ENCODE measurements around the gene LRRN2. TPM values are rescaled to one million over a fixed set of nuclear protein-coding genes. Genes with fewer than 3 reads are reported as not detected.

The LRRN2 gene
- total RNA-seq, 1 donor from 2014 or later, result 4.6 TPM

GRCh38 chr1:204672482-204673121 lies 12.9 kb downstream of the LRRN2 start:
- H3K27ac Mint-ChIP-seq (ENCODE audit: unreplicated experiment), result no peak overlapping the region
- no peaks in the 10 kb centered on the region for H3K36me3 Mint-ChIP-seq (ENCODE audit: low read depth)
- peaks cover 6% of the 10 kb centered on the region for H3K27me3 Mint-ChIP-seq (ENCODE audit: low read depth)
- no peak for TF ChIP-seq CTCF (IDR thresholded peaks at IDR 0.05)
- no peak overlapping the region for H3K4me3 Mint-ChIP-seq (ENCODE audit: unreplicated experiment)
- H3K4me1 Mint-ChIP-seq (ENCODE audit: low read depth), result no peaks in the 10 kb centered on the region
- H3K9me3 Mint-ChIP-seq (ENCODE audit: low read depth), result no peaks in the 10 kb centered on the region
- DNase-seq (ENCODE audit: low spot score), result no peak

GRCh38 chr1:204672069-204672468 lies 13.5 kb downstream of the LRRN2 start:
- no peaks in the 10 kb centered on the region for H3K9me3 Mint-ChIP-seq (ENCODE audit: low read depth)
- H3K27me3 Mint-ChIP-seq (ENCODE audit: low read depth), result peaks cover 3% of the 10 kb centered on the region
- H3K4me1 Mint-ChIP-seq (ENCODE audit: low read depth), result no peaks in the 10 kb centered on the region
- no peak for TF ChIP-seq CTCF (IDR thresholded peaks at IDR 0.05)
- H3K36me3 Mint-ChIP-seq (ENCODE audit: low read depth), result no peaks in the 10 kb centered on the region
- H3K4me3 Mint-ChIP-seq (ENCODE audit: unreplicated experiment), result no peak overlapping the region
- no peak overlapping the region for H3K27ac Mint-ChIP-seq (ENCODE audit: unreplicated experiment)
- DNase-seq (ENCODE audit: low spot score), result no peak

- H3K4me1 Mint-ChIP-seq (ENCODE audit: low read depth), result no peaks in the 10 kb centered on the region
- no peak overlapping the region for H3K27ac Mint-ChIP-seq (ENCODE audit: unreplicated experiment)
- peaks cover under 1% of the 10 kb centered on the region for H3K27me3 Mint-ChIP-seq (ENCODE audit: low read depth)
- no peak for TF ChIP-seq CTCF (IDR thresholded peaks at IDR 0.05)
- H3K4me3 Mint-ChIP-seq (ENCODE audit: unreplicated experiment), result no peak overlapping the region
- no peaks in the 10 kb centered on the region for H3K36me3 Mint-ChIP-seq (ENCODE audit: low read depth)
- H3K9me3 Mint-ChIP-seq (ENCODE audit: low read depth), result no peaks in the 10 kb centered on the region
- no peak for DNase-seq (ENCODE audit: low spot score)
Observed at GRCh38 chr1:204670152-204670927, 15.2 kb downstream of the LRRN2 start.

GRCh38 chr1:204669579-204669978 lies 16.0 kb downstream of the LRRN2 start:
- Mint-ChIP-seq H3K27ac (ENCODE audit: unreplicated experiment) (no peak overlapping the region), H3K27me3 (ENCODE audit: low read depth) (peaks cover 6% of the 10 kb centered on the region), H3K36me3 (ENCODE audit: low read depth) (peaks cover 3% of the 10 kb centered on the region), H3K4me1 (ENCODE audit: low read depth) (no peaks in the 10 kb centered on the region), H3K9me3 (ENCODE audit: low read depth) (no peaks in the 10 kb centered on the region), H3K4me3 (ENCODE audit: unreplicated experiment) (no peak overlapping the region)
- no peak for DNase-seq (ENCODE audit: low spot score)
- TF ChIP-seq CTCF (IDR thresholded peaks at IDR 0.05), result no peak

- H3K4me3 Mint-ChIP-seq (ENCODE audit: unreplicated experiment), result no peak overlapping the region
Observed at GRCh38 chr1:204664384-204664651, 21.2 kb downstream of the LRRN2 start.

More at GRCh38 chr1:204664384-204664651, 21.2 kb downstream of the LRRN2 start:
- no peak for TF ChIP-seq CTCF (IDR thresholded peaks at IDR 0.05)
- Mint-ChIP-seq H3K9me3 (ENCODE audit: low read depth) (no peaks in the 10 kb centered on the region), H3K27me3 (ENCODE audit: low read depth) (peaks cover 42% of the 10 kb centered on the region), H3K36me3 (ENCODE audit: low read depth) (peaks cover 7% of the 10 kb centered on the region), H3K4me1 (ENCODE audit: low read depth) (no peaks in the 10 kb centered on the region), H3K27ac (ENCODE audit: unreplicated experiment) (no peak overlapping the region)
- no peak for DNase-seq (ENCODE audit: low spot score)

Data from chondrocyte (in vitro differentiated cells).